HK-2 (cell line): Measurements from ENCODE around the gene SARDH.

Experiments used
- DNase-seq: peaks from one replicate; pipeline ENCODE4 v3.0.0-alpha.2; 2018; ENCODE audit not compliant: unreplicated experiment

The SARDH gene

GRCh38 chr9:133701981-133702797 is 36.0 kb downstream of the SARDH start:
- no peak for DNase-seq

- no peak for DNase-seq
Measured at GRCh38 chr9:133701321-133701980, 36.7 kb downstream of the SARDH start.

- DNase-seq: no peak
Measured at GRCh38 chr9:133700819-133701320, 37.3 kb downstream of the SARDH start.

GRCh38 chr9:133699546-133699945 is 38.6 kb downstream of the SARDH start:
- no peak for DNase-seq

GRCh38 chr9:133696071-133696472 is 42.1 kb downstream of the SARDH start:
- no peak for DNase-seq

- no peak for DNase-seq
Measured at GRCh38 chr9:133694686-133695085, 43.5 kb downstream of the SARDH start.

- no peak for DNase-seq
Measured at GRCh38 chr9:133693703-133694529, 44.2 kb downstream of the SARDH start.

- no peak for DNase-seq
Measured at GRCh38 chr9:133693116-133693515, 45.0 kb downstream of the SARDH start.

- DNase-seq: no peak
Measured at GRCh38 chr9:133692364-133692985, 45.7 kb downstream of the SARDH start.

GRCh38 chr9:133691626-133692363 is 46.4 kb downstream of the SARDH start:
- no peak for DNase-seq

- DNase-seq: no peak
Measured at GRCh38 chr9:133691191-133691590, 47.0 kb downstream of the SARDH start.

GRCh38 chr9:133690081-133690561 is 48.0 kb downstream of the SARDH start:
- DNase-seq: no peak

GRCh38 chr9:133689151-133689763 is 48.9 kb downstream of the SARDH start:
- no peak for DNase-seq

GRCh38 chr9:133687856-133688761 is 50.0 kb downstream of the SARDH start:
- DNase-seq: no peak

GRCh38 chr9:133686642-133687575 is 51.2 kb downstream of the SARDH start:
- no peak for DNase-seq

- DNase-seq: no peak
Measured at GRCh38 chr9:133685653-133686609, 52.2 kb downstream of the SARDH start.

GRCh38 chr9:133684936-133685361 is 53.2 kb downstream of the SARDH start:
- no peak for DNase-seq
